NCI-H1417 treated with DMSO at 0.1 percent for 48 hours (cell line): ENCODE data around the gene LAMA2.

ENCODE experiments used
- DNase-seq: peaks from one replicate; lab custom pipeline; 2025; lab: John Stamatoyannopoulos, UW

Gene LAMA2

GRCh38 chr6:128918886-128919285 is 35.9 kb downstream of the LAMA2 start:
- DNase-seq, result no peak

- DNase-seq, result no peak
Observed at GRCh38 chr6:128919412-128920180, 36.7 kb downstream of the LAMA2 start.

- DNase-seq, result no peak
Observed at GRCh38 chr6:128925765-128926164, 42.8 kb downstream of the LAMA2 start.

- no peak for DNase-seq
Observed at GRCh38 chr6:128929869-128930268, 46.9 kb downstream of the LAMA2 start.

- no peak for DNase-seq
Observed at GRCh38 chr6:128930321-128930720, 47.4 kb downstream of the LAMA2 start.

GRCh38 chr6:128932061-128932460 is 49.1 kb downstream of the LAMA2 start:
- DNase-seq, result no peak

GRCh38 chr6:128950864-128951263 is 67.9 kb downstream of the LAMA2 start:
- no peak for DNase-seq

- DNase-seq, result no peak
Observed at GRCh38 chr6:128952902-128953301, 70.0 kb downstream of the LAMA2 start.

- DNase-seq, result no peak
Observed at GRCh38 chr6:128954308-128955043, 71.5 kb downstream of the LAMA2 start.

- DNase-seq, result no peak
Observed at GRCh38 chr6:128963561-128963960, 80.6 kb downstream of the LAMA2 start.

GRCh38 chr6:128964233-128964755 is 81.4 kb downstream of the LAMA2 start:
- no peak for DNase-seq

GRCh38 chr6:128964771-128965170 is 81.8 kb downstream of the LAMA2 start:
- no peak for DNase-seq

GRCh38 chr6:128966934-128967333 is 84.0 kb downstream of the LAMA2 start:
- DNase-seq, result no peak

GRCh38 chr6:128979071-128979470 is 96.1 kb downstream of the LAMA2 start:
- no peak for DNase-seq

- DNase-seq, result no peak
Observed at GRCh38 chr6:128981716-128982115, 98.8 kb downstream of the LAMA2 start.

- DNase-seq, result no peak
Observed at GRCh38 chr6:128990360-128990759, 107.4 kb downstream of the LAMA2 start.

- no peak for DNase-seq
Observed at GRCh38 chr6:128990915-128991314, 108.0 kb downstream of the LAMA2 start.

GRCh38 chr6:128993166-128993565 is 110.2 kb downstream of the LAMA2 start:
- no peak for DNase-seq

- no peak for DNase-seq
Observed at GRCh38 chr6:128997880-128998279, 114.9 kb downstream of the LAMA2 start.

GRCh38 chr6:129006724-129007514 is 124.0 kb downstream of the LAMA2 start:
- DNase-seq, result no peak

- no peak for DNase-seq
Observed at GRCh38 chr6:129007701-129008373, 124.9 kb downstream of the LAMA2 start.

GRCh38 chr6:129008591-129008990 is 125.7 kb downstream of the LAMA2 start:
- DNase-seq, result no peak
